ENCODE results near the gene LRRC74A.

Gene LRRC74A

GRCh38 chr14:76793324-76793723 is 32.9 kb upstream of the LRRC74A start:
- peaks cover 36% of the 10 kb centered on the region for H3K36me3 ChIP-seq (ENCODE audit: control insufficient read depth, low read length)

GRCh38 chr14:76793956-76794355 is 32.3 kb upstream of the LRRC74A start:
- H3K9me2 ChIP-seq (replicated peaks; ENCODE audit: control insufficient read depth, low read length): no peaks in the 10 kb centered on the region

More at GRCh38 chr14:76793324-76793723, 32.9 kb upstream of the LRRC74A start:
- no peaks in the 10 kb centered on the region; the same call in 1 of the 2 replicates for H3F3A ChIP-seq (ENCODE audit: control insufficient read depth, insufficient read depth)
- no peak overlapping the region for H3K4me3 ChIP-seq (ENCODE audit: low read length)
- no peaks in the 10 kb centered on the region for H3K9me2 ChIP-seq (replicated peaks; ENCODE audit: control insufficient read depth, low read length)
- H4K20me1 ChIP-seq (ENCODE audit: control insufficient read depth, insufficient read depth, low read depth, low read length): no peaks in the 10 kb centered on the region
- no peaks in the 10 kb centered on the region for H3K27me3 ChIP-seq (ENCODE audit: control insufficient read depth, low read length)
- TF ChIP-seq EZH2phosphoT487 (IDR thresholded peaks at IDR 0.05; ENCODE audit: borderline replicate concordance, low read length) (no peak), CTCF (IDR thresholded peaks at IDR 0.05; ENCODE audit: low read depth, low read length, poor library complexity, severe bottlenecking) (no peak)
- H3K4me2 ChIP-seq (ENCODE audit: low read length): no peak overlapping the region
- H3K4me1 ChIP-seq (ENCODE audit: control insufficient read depth, low read length): no peaks in the 10 kb centered on the region
- H3K27ac ChIP-seq (ENCODE audit: low read depth, low read length): no peak overlapping the region
- H3K9me3 ChIP-seq (ENCODE audit: control insufficient read depth, insufficient read depth, low read length): no peaks in the 10 kb centered on the region
- no peaks in the 10 kb centered on the region for H3K79me2 ChIP-seq (ENCODE audit: control insufficient read depth, low read length)

GRCh38 chr14:76806446-76806845 is 19.8 kb upstream of the LRRC74A start:
- Histone ChIP-seq H3K4me2 (ENCODE audit: low read length) (no peak overlapping the region), H3K36me3 (ENCODE audit: control insufficient read depth, low read length) (peaks cover 68% of the 10 kb centered on the region), H3F3A (ENCODE audit: control insufficient read depth, insufficient read depth) (no peaks in the 10 kb centered on the region), H3K9me3 (ENCODE audit: control insufficient read depth, insufficient read depth, low read length) (no peaks in the 10 kb centered on the region), H3K27ac (ENCODE audit: low read depth, low read length) (no peak overlapping the region), H4K20me1 (ENCODE audit: control insufficient read depth, insufficient read depth, low read depth, low read length) (no peaks in the 10 kb centered on the region), H3K4me1 (ENCODE audit: control insufficient read depth, low read length) (peaks cover 9% of the 10 kb centered on the region), H3K9me2 (replicated peaks; ENCODE audit: control insufficient read depth, low read length) (no peaks in the 10 kb centered on the region), H3K4me3 (ENCODE audit: low read length) (no peak overlapping the region), H3K79me2 (ENCODE audit: control insufficient read depth, low read length) (peaks cover 20% of the 10 kb centered on the region), H3K27me3 (ENCODE audit: control insufficient read depth, low read length) (no peaks in the 10 kb centered on the region)
- no peak for TF ChIP-seq CTCF (IDR thresholded peaks at IDR 0.05; ENCODE audit: low read depth, low read length, poor library complexity, severe bottlenecking)
- TF ChIP-seq EZH2phosphoT487 (IDR thresholded peaks at IDR 0.05; ENCODE audit: borderline replicate concordance, low read length): no peak

More at GRCh38 chr14:76793956-76794355, 32.3 kb upstream of the LRRC74A start:
- TF ChIP-seq CTCF (IDR thresholded peaks at IDR 0.05; ENCODE audit: low read depth, low read length, poor library complexity, severe bottlenecking): no peak
- TF ChIP-seq EZH2phosphoT487 (IDR thresholded peaks at IDR 0.05; ENCODE audit: borderline replicate concordance, low read length): no peak
- Histone ChIP-seq H3K4me3 (ENCODE audit: low read length) (no peak overlapping the region), H3K27ac (ENCODE audit: low read depth, low read length) (no peak overlapping the region), H3K27me3 (ENCODE audit: control insufficient read depth, low read length) (no peaks in the 10 kb centered on the region), H3F3A (ENCODE audit: control insufficient read depth, insufficient read depth) (no peaks in the 10 kb centered on the region; the same call in 1 of the 2 replicates), H4K20me1 (ENCODE audit: control insufficient read depth, insufficient read depth, low read depth, low read length) (no peaks in the 10 kb centered on the region), H3K4me2 (ENCODE audit: low read length) (no peak overlapping the region), H3K4me1 (ENCODE audit: control insufficient read depth, low read length) (no peaks in the 10 kb centered on the region), H3K79me2 (ENCODE audit: control insufficient read depth, low read length) (no peaks in the 10 kb centered on the region), H3K36me3 (ENCODE audit: control insufficient read depth, low read length) (peaks cover 32% of the 10 kb centered on the region), H3K9me3 (ENCODE audit: control insufficient read depth, insufficient read depth, low read length) (no peaks in the 10 kb centered on the region)

Data from DOHH2 (cell line).